ENCODE data around the gene SH2D7.

DNA sequence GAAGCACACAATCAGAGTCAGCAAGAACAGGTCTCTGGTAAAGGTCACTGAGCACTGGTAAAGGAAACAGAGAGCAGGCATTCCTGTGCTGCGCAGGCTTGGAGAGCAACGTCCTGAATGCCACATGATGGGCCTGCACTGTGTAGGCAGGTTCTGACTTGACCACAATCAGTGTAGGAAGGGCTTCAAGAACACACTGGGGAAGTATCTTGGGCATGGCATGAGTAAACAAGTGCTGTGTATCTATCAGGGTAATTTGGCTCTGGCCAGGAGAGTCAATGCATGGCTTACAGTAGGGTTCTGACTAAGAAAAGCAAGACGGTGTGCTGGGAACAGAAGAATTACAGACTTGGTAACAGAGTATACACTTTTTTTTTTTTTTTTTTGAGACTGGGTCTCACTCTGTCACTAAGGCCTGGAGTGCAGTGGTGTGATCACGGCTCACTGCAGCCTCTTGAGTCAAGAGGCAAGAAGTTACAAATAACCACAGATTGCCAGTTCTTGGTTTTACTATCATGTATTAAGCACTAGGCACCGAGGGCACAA is 45.5 kb upstream of the SH2D7 start:
- TF ChIP-seq EZH2 (IDR thresholded peaks at IDR 0.05), result no peak
- TF ChIP-seq POLR2AphosphoS5 (IDR thresholded peaks at IDR 0.05; ENCODE audit: borderline replicate concordance, low read depth, low read length), result no peak
- TF ChIP-seq FOXP2 (optimal IDR thresholded peaks at IDR 0.05; ENCODE audit: control extremely low read depth, extremely low read length, insufficient read depth), result no peak

Data from SK-N-MC (cell line).